IMR-90 (cell line): ENCODE results near the gene AIFM2. TPM values are rescaled to one million over a fixed set of nuclear protein-coding genes. Genes with fewer than 3 reads are reported as not detected.

ENCODE experiments used
- ATAC-seq: fragments of 200-7000 bp; cut with Tn5 transposase; 2 replicates; pipeline ENCODE4 v1.9.1; 2020; ENCODE audit warnings: low read depth, mild to moderate bottlenecking, moderate library complexity
- BruUV-seq: library from RNA; stranded (reverse); fragments of 400-500 nt; replicated peaks from 2 replicates; lab custom pipeline; 2021; lab: Mats Ljungman, UMichigan
- CTCF ChIA-PET: fragments of 300-600 bp; formaldehyde crosslinking; extraction: SDS; loops from one replicate; lab custom pipeline; 2021; ENCODE audit warnings: antibody characterized with exemption; lab: Yijun Ruan, JAX
- POLR2A ChIA-PET: fragments of 300-600 bp; sonication (Branson Sonifier 250); formaldehyde crosslinking; loops from one replicate; lab custom pipeline; 2022; ENCODE audit warnings: antibody characterized with exemption; ENCODE audit not compliant: unreplicated experiment; lab: Charles Lee
- DNase-seq: peaks from one replicate; pipeline ENCODE4 v3.0.0; 2013
- H2AFZ ChIP-seq: replicated peaks from 2 replicates; pipeline ENCODE3; 2013; ENCODE audit warnings: low read length, mild to moderate bottlenecking; ENCODE audit not compliant: poor library complexity
- H2AK5ac ChIP-seq: 2 replicates; pipeline ENCODE4 v1.6.1; 2013; ENCODE audit warnings: low read depth, low read length, inconsistent platforms
- H2AK9ac ChIP-seq: replicated peaks from 2 replicates; pipeline ENCODE3; 2013; ENCODE audit warnings: mild to moderate bottlenecking, low read depth, low read length, moderate library complexity; ENCODE audit not compliant: poor library complexity
- H2BK120ac ChIP-seq: 2 replicates; pipeline ENCODE4 v1.6.1; 2013; ENCODE audit warnings: low read depth, low read length, inconsistent platforms
- H2BK15ac ChIP-seq: 3 replicates; pipeline ENCODE4 v1.6.1; 2013; ENCODE audit warnings: low read depth, low read length, inconsistent platforms
- H2BK20ac ChIP-seq: 2 replicates; pipeline ENCODE4 v1.6.1; 2013; ENCODE audit warnings: low read depth, mild to moderate bottlenecking, inconsistent platforms, low read length, moderate library complexity
- H2BK5ac ChIP-seq: 2 replicates; pipeline ENCODE4 v1.6.1; 2013; ENCODE audit warnings: mild to moderate bottlenecking, low read depth, low read length, inconsistent platforms; ENCODE audit not compliant: poor library complexity, severe bottlenecking
- H3K14ac ChIP-seq: replicated peaks from 2 replicates; pipeline ENCODE4 v1.6.1; 2013; ENCODE audit warnings: low read depth, low read length, inconsistent platforms
- H3K18ac ChIP-seq: 2 replicates; pipeline ENCODE4 v1.6.1; 2013; ENCODE audit warnings: low read depth, low read length, control low read depth
- H3K23ac ChIP-seq: 2 replicates; pipeline ENCODE4 v1.6.1; 2013; ENCODE audit warnings: low read depth, low read length, inconsistent platforms
- H3K27ac ChIP-seq: 2 replicates; pipeline ENCODE4 v1.5.1; 2013; ENCODE audit warnings: mild to moderate bottlenecking, control low read depth, low read length; ENCODE audit not compliant: insufficient read depth
- H3K27me3 ChIP-seq: 2 replicates; pipeline ENCODE4 v1.6.1; 2013; ENCODE audit warnings: low read length; ENCODE audit not compliant: control insufficient read depth, insufficient read depth
- H3K36me3 ChIP-seq: 2 replicates; pipeline ENCODE4 v1.6.1; 2013; ENCODE audit warnings: low read length, mixed read lengths; ENCODE audit not compliant: control insufficient read depth, insufficient read depth
- H3K4ac ChIP-seq: 2 replicates; pipeline ENCODE4 v1.6.1; 2013; ENCODE audit warnings: low read depth, low read length, inconsistent platforms
- H3K4me1 ChIP-seq: 2 replicates; pipeline ENCODE4 v1.6.1; 2013; ENCODE audit warnings: low read length, mixed read lengths; ENCODE audit not compliant: control insufficient read depth, insufficient read depth
- H3K4me2 ChIP-seq: 2 replicates; pipeline ENCODE4 v1.6.1; 2013; ENCODE audit warnings: low read depth, mild to moderate bottlenecking, control low read depth, low read length, moderate library complexity
- H3K4me3 ChIP-seq: 2 replicates; pipeline ENCODE4 v1.5.1; 2013; ENCODE audit warnings: low read depth, mild to moderate bottlenecking, control low read depth, low read length, moderate library complexity; ENCODE audit not compliant: insufficient read depth
- H3K56ac ChIP-seq: 2 replicates; pipeline ENCODE4 v1.6.1; 2013; ENCODE audit warnings: low read length, inconsistent platforms; ENCODE audit not compliant: insufficient read depth; ENCODE audit errors: extremely low read depth
- H3K79me1 ChIP-seq, 2 experiments: 2 replicates each; pipeline ENCODE4 v1.6.1; 2013; ENCODE audit warnings: low read length in 2 of 2, inconsistent platforms in 1 of 2, low read depth in 1 of 2
- H3K9ac ChIP-seq: 2 replicates; pipeline ENCODE4 v1.6.1; 2013; ENCODE audit warnings: low read depth, low read length, control low read depth
- H3K9me1 ChIP-seq: 2 replicates; pipeline ENCODE4 v1.6.1; 2013; ENCODE audit warnings: low read length, inconsistent platforms; ENCODE audit not compliant: insufficient read depth
- H3K9me3 ChIP-seq: 2 replicates; pipeline ENCODE4 v1.6.1; 2013; ENCODE audit warnings: low read length; ENCODE audit not compliant: control insufficient read depth, insufficient read depth
- H4K20me1 ChIP-seq: 2 replicates; pipeline ENCODE4 v1.6.1; 2013; ENCODE audit warnings: low read length, inconsistent platforms; ENCODE audit not compliant: insufficient read depth
- H4K5ac ChIP-seq: 2 replicates; pipeline ENCODE4 v1.6.1; 2013; ENCODE audit warnings: mild to moderate bottlenecking, low read depth, low read length, control low read depth
- H4K8ac ChIP-seq, 2 experiments: 2 replicates each; pipeline ENCODE4 v1.6.1; 2013; ENCODE audit warnings: low read depth in 2 of 2, low read length in 2 of 2, control low read depth in 1 of 2, inconsistent platforms in 1 of 2
- H4K91ac ChIP-seq: 2 replicates; pipeline ENCODE4 v1.6.1; 2013; ENCODE audit warnings: low read depth, low read length, inconsistent platforms; ENCODE audit not compliant: insufficient read depth
- BHLHE40 ChIP-seq: fragments of 150-350 bp; IDR thresholded peaks from 2 replicates; pipeline ENCODE4 v1.6.1; 2016; ENCODE audit warnings: mild to moderate bottlenecking, low read depth, low read length
- CEBPB ChIP-seq: IDR thresholded peaks from 2 replicates; pipeline ENCODE4 v1.6.1; 2012; ENCODE audit warnings: low read depth, low read length, improper control_type of control experiment
- CHD1 ChIP-seq: IDR thresholded peaks from 2 replicates; pipeline ENCODE4 v1.6.1; 2012; ENCODE audit warnings: low read depth, low read length, improper control_type of control experiment
- FOS ChIP-seq: fragments of 150-350 bp; IDR thresholded peaks from 2 replicates; pipeline ENCODE4 v1.6.1; 2016; ENCODE audit warnings: low read depth, low read length
- MAFK ChIP-seq: IDR thresholded peaks from 2 replicates; pipeline ENCODE4 v1.6.1; 2012; ENCODE audit warnings: low read depth, low read length, improper control_type of control experiment
- MAZ ChIP-seq: IDR thresholded peaks from 2 replicates; pipeline ENCODE4 v1.6.1; 2012; ENCODE audit warnings: low read depth, mild to moderate bottlenecking, low read length, improper control_type of control experiment, moderate library complexity, borderline replicate concordance
- MXI1 ChIP-seq: IDR thresholded peaks from 2 replicates; pipeline ENCODE4 v1.6.1; 2012; ENCODE audit warnings: low read depth, mild to moderate bottlenecking, low read length, moderate library complexity, borderline replicate concordance
- NFE2L2 ChIP-seq: fragments of 150-350 bp; IDR thresholded peaks from 2 replicates; pipeline ENCODE4 v1.6.1; 2016; ENCODE audit warnings: low read depth, mild to moderate bottlenecking, low read length
- POLR2A ChIP-seq: IDR thresholded peaks from 2 replicates; pipeline ENCODE4 v1.6.1; 2012; ENCODE audit warnings: mild to moderate bottlenecking, low read depth, low read length
- RAD21 ChIP-seq: IDR thresholded peaks from 2 replicates; pipeline ENCODE4 v1.6.1; 2012; ENCODE audit warnings: low read length, improper control_type of control experiment
- RCOR1 ChIP-seq: IDR thresholded peaks from 2 replicates; pipeline ENCODE4 v1.6.1; 2012; ENCODE audit warnings: mild to moderate bottlenecking, low read length, improper control_type of control experiment; ENCODE audit not compliant: insufficient replicate concordance
- RFX5 ChIP-seq: IDR thresholded peaks from 2 replicates; pipeline ENCODE4 v1.8.0; 2012; ENCODE audit warnings: low read depth, mild to moderate bottlenecking, low read length, moderate library complexity
- SMC3 ChIP-seq: fragments of 150-350 bp; IDR thresholded peaks from 2 replicates; pipeline ENCODE4 v1.6.1; 2016; ENCODE audit warnings: low read depth, mild to moderate bottlenecking, antibody characterized with exemption, low read length, moderate library complexity
- dilution Hi-C: fragments of 300-500 bp; cut with HindIII; formaldehyde crosslinking; loops from one replicate; pipeline ENCODE4 v1.14.3; 2018; ENCODE audit warnings: low sequenced_read_pairs; ENCODE audit not compliant: unreplicated experiment
- in situ Hi-C: fragments of 300-500 bp; cut with MboI; formaldehyde crosslinking; loops from 3 replicates; pipeline ENCODE4 v1.14.3; 2019; ENCODE audit warnings: low sequenced_read_pairs, inconsistent platforms, mixed read lengths
- intact Hi-C: fragments of 100-400 bp; cut with micrococcal nuclease; formaldehyde crosslinking; loops from 2 replicates; pipeline ENCODE4 v1.10.0; 2022
- polyA plus RNA-seq, 3 experiments: library from polyadenylated mRNA; depleted of rRNA; stranded (reverse); fragments of >200 nt; gene quantifications; 2 replicates each; pipeline ENCODE4 v1.2.3, GENCODE V29; 2012; ENCODE audit warnings: low replicate concordance in 1 of 3
- total RNA-seq: library from RNA; depleted of rRNA; stranded (reverse); fragments of >200 nt; gene quantifications from 2 replicates; pipeline ENCODE4 v1.2.3, GENCODE V29; 2012
- TF ChIP-seq, protein P1 (sequence below): conservative IDR thresholded peaks from 2 replicates; pipeline ENCODE4 v1.5.1; 2012; ENCODE audit warnings: mild to moderate bottlenecking, low read depth, low read length, improper control_type of control experiment
- TF ChIP-seq, protein P2 (sequence below): fragments of 150-350 bp; IDR thresholded peaks from 2 replicates; pipeline ENCODE4 v1.6.1; 2017; ENCODE audit warnings: mild to moderate bottlenecking, antibody characterized with exemption, low read length, low read depth
- TF ChIP-seq, protein P3 (sequence below): fragments of 150-350 bp; IDR thresholded peaks from 2 replicates; pipeline ENCODE4 v1.6.1; 2016; ENCODE audit warnings: low read depth, mild to moderate bottlenecking, low read length, moderate library complexity, borderline replicate concordance

AIFM2 gene
- total and polyA plus RNA-seq, 2 of the 4 experiments (the other 2 are of a cell fraction): 2.0 to 4.6 TPM

DNA sequence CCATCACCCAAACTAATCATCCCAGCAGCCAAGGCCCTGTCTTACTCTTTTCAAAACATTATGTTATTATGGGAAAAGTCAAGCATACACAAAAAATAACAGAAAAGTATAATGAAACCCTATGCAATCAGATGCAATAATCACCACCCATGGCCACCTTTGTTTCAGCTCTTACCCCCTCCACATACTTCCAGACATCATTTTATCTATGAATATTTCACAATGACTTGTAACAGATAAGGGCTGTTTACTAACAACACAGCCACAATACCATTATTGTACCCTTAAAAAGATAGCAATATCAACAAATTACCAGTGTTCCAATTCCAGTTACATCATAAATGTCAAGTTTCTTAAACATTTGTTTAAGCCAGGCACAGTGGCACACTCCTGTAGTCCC is 35.2 kb downstream of the AIFM2 start:
- Histone ChIP-seq H3K56ac (no peak overlapping the region), H3K14ac (no peak overlapping the region), H3K27ac (no peak overlapping the region), H4K91ac (no peak overlapping the region), H3K27me3 (no peaks in the 10 kb centered on the region), H3K79me1 (no peaks in the 10 kb centered on the region), H2AK5ac (no peak overlapping the region), H2AK9ac (no peak overlapping the region), H3K4me3 (no peak overlapping the region), H3K36me3 (peaks cover 31% of the 10 kb centered on the region), H3K9me1 (peaks cover 10% of the 10 kb centered on the region; the same call in 1 of the 2 replicates), H3K9ac (no peak overlapping the region), H2BK120ac (no peak overlapping the region), H2BK15ac (no peak overlapping the region), H2AFZ (no peak overlapping the region), H2BK20ac (no peak overlapping the region), H2BK5ac (no peak overlapping the region), H4K8ac (no peak overlapping the region), H4K20me1 (no peaks in the 10 kb centered on the region), H3K4me1 (no peaks in the 10 kb centered on the region), H3K23ac (no peak overlapping the region), H3K18ac (no peak overlapping the region), H3K9me3 (no peaks in the 10 kb centered on the region), H4K5ac (no peak overlapping the region), H3K4me2 (no peak overlapping the region), H3K4ac (no peak overlapping the region)
- POLR2A ChIA-PET: no interaction called here
- BruUV-seq: no TSS peak
- no peak for ATAC-seq
- CTCF ChIA-PET: no interaction called here
- in situ Hi-C loops (no loop called here), dilution Hi-C loops (no loop called here), intact Hi-C loops (no loop called here)
- TF ChIP-seq POLR2A (no peak), SMC3 (no peak), RAD21 (no peak), MAZ (no peak), RCOR1 (no peak), MAFK (no peak), RFX5 (no peak), BHLHE40 (no peak), MXI1 (no peak), FOS (no peak), CEBPB (no peak), NFE2L2 (no peak), CHD1 (no peak)
- TF ChIP-seq, protein P1, sequence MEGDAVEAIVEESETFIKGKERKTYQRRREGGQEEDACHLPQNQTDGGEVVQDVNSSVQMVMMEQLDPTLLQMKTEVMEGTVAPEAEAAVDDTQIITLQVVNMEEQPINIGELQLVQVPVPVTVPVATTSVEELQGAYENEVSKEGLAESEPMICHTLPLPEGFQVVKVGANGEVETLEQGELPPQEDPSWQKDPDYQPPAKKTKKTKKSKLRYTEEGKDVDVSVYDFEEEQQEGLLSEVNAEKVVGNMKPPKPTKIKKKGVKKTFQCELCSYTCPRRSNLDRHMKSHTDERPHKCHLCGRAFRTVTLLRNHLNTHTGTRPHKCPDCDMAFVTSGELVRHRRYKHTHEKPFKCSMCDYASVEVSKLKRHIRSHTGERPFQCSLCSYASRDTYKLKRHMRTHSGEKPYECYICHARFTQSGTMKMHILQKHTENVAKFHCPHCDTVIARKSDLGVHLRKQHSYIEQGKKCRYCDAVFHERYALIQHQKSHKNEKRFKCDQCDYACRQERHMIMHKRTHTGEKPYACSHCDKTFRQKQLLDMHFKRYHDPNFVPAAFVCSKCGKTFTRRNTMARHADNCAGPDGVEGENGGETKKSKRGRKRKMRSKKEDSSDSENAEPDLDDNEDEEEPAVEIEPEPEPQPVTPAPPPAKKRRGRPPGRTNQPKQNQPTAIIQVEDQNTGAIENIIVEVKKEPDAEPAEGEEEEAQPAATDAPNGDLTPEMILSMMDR: no peak
- TF ChIP-seq, protein P2, sequence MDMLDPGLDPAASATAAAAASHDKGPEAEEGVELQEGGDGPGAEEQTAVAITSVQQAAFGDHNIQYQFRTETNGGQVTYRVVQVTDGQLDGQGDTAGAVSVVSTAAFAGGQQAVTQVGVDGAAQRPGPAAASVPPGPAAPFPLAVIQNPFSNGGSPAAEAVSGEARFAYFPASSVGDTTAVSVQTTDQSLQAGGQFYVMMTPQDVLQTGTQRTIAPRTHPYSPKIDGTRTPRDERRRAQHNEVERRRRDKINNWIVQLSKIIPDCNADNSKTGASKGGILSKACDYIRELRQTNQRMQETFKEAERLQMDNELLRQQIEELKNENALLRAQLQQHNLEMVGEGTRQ: no peak
- TF ChIP-seq, protein P3, sequence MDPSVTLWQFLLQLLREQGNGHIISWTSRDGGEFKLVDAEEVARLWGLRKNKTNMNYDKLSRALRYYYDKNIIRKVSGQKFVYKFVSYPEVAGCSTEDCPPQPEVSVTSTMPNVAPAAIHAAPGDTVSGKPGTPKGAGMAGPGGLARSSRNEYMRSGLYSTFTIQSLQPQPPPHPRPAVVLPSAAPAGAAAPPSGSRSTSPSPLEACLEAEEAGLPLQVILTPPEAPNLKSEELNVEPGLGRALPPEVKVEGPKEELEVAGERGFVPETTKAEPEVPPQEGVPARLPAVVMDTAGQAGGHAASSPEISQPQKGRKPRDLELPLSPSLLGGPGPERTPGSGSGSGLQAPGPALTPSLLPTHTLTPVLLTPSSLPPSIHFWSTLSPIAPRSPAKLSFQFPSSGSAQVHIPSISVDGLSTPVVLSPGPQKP: no peak
- DNase-seq: no peak
